HL-60 (cell line): ENCODE data around the gene TSHZ2.

ENCODE experiments used
- DNase-seq, 2 experiments: peaks; one replicate each; pipeline ENCODE4 v3.0.0-alpha.2; 2010 to 2020; ENCODE audit warnings: low read depth in 1 of 2, low spot score in 1 of 2
- H3K27ac ChIP-seq: fragments of 250-450 bp; sonication (Bioruptor Pico); replicated peaks from 2 replicates; pipeline ENCODE4 v1.5.1; 2020; ENCODE audit warnings: mild to moderate bottlenecking, moderate library complexity
- H3K27me3 ChIP-seq: fragments of 250-450 bp; sonication (Bioruptor Pico); 2 replicates; pipeline ENCODE4 v1.5.1; 2021; ENCODE audit warnings: mild to moderate bottlenecking, moderate library complexity; ENCODE audit not compliant: insufficient read depth, poor library complexity, severe bottlenecking
- H3K4me3 ChIP-seq: replicated peaks from 2 replicates; pipeline ENCODE4 v1.5.1; 2011; ENCODE audit warnings: mild to moderate bottlenecking, control low read depth, low read length; ENCODE audit not compliant: insufficient read depth
- CTCF ChIP-seq: IDR thresholded peaks from one replicate; pipeline ENCODE4 v1.5.1; 2011; ENCODE audit warnings: low read length, control low read depth, inconsistent platforms; ENCODE audit not compliant: insufficient read depth
- GABPA ChIP-seq: IDR thresholded peaks from 2 replicates; pipeline ENCODE4 v1.6.1; 2012; ENCODE audit warnings: low read depth
- POLR2AphosphoS5 ChIP-seq: IDR thresholded peaks from 2 replicates; pipeline ENCODE4 v1.6.1; 2012; ENCODE audit warnings: low read depth
- REST ChIP-seq: IDR thresholded peaks from 2 replicates; pipeline ENCODE4 v1.6.1; 2012; ENCODE audit warnings: low read depth; ENCODE audit not compliant: insufficient replicate concordance
- SPI1 ChIP-seq: IDR thresholded peaks from 2 replicates; pipeline ENCODE4 v1.6.1; 2012; ENCODE audit warnings: low read depth, mild to moderate bottlenecking, borderline replicate concordance

TSHZ2 gene

GRCh38 chr20:52962183-52962582, 10.0 kb upstream of the TSHZ2 start:
- no peak for TF ChIP-seq REST
- TF ChIP-seq SPI1: no peak
- TF ChIP-seq CTCF: no peak
- no peak for TF ChIP-seq GABPA
- TF ChIP-seq POLR2AphosphoS5: no peak
- H3K27ac ChIP-seq: no peak overlapping the region

GRCh38 chr20:52963131-52963530, 9.0 kb upstream of the TSHZ2 start:
- H3K27ac ChIP-seq: no peak overlapping the region
- peaks cover 12% of the 10 kb centered on the region for H3K27me3 ChIP-seq
- no peak for DNase-seq
- H3K4me3 ChIP-seq: no peak overlapping the region
- TF ChIP-seq POLR2AphosphoS5 (no peak), CTCF (no peak), REST (no peak), GABPA (no peak), SPI1 (no peak)

More at GRCh38 chr20:52962183-52962582, 10.0 kb upstream of the TSHZ2 start:
- DNase-seq: no peak
- Histone ChIP-seq H3K27me3 (peaks cover 12% of the 10 kb centered on the region), H3K4me3 (no peak overlapping the region)

GRCh38 chr20:52964131-52964530, 8.0 kb upstream of the TSHZ2 start:
- TF ChIP-seq REST (no peak), SPI1 (no peak), GABPA (no peak), POLR2AphosphoS5 (no peak), CTCF (no peak)
- no peak overlapping the region for H3K27ac ChIP-seq
- H3K4me3 ChIP-seq: no peak overlapping the region
- DNase-seq: no peak
- H3K27me3 ChIP-seq: peaks cover 12% of the 10 kb centered on the region
